ENCODE results near the gene GABRR1.

Gene GABRR1

GRCh38 chr6:89214197-89214596, 3.0 kb downstream of the GABRR1 start:
- DNase-seq, result no peak

- DNase-seq, result no peak
Observed at GRCh38 chr6:89212472-89212871, 4.7 kb downstream of the GABRR1 start.

- DNase-seq, result no peak
Observed at GRCh38 chr6:89209457-89209856, 7.7 kb downstream of the GABRR1 start.

DNA sequence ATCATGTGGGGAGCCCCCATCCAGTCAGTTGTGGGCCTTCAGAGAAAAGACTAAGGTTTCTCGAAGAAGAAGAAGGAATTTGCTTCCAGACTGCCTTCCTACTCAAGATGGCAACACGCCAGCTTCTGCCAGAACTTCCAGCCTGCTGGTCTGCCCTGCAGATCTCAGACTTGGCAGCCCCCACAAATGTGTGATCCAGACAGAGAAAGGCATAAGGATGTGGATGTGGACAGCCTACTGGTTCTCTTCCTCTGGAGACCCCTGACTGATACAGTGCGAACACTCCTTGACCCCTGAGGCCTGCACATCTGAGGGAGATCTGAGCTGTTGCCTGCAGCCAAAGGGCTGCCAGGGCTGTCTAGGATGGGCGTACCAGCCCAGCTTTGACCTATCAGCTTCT, 8.6 kb downstream of the GABRR1 start:
- DNase-seq, result no peak

DNA sequence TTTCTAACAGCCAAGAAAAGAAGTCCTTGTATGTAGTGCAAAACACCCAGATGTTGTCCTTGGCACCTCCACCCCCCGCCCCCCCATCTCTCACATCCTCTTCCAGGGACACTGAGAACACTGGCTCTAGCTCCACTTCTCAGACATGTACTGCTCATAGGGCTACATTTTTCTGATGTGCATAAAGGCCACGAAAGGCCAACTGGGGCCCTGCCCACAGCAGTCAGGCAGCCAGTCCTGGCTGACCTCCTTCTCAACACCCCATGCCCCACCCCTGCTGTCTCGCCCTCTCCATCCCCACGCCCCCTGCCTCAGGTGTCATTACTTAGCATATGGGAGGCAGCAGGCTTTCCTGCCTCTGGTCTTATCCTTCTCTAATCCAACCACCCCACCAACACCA, 11.3 kb downstream of the GABRR1 start:
- no peak for DNase-seq

DNA sequence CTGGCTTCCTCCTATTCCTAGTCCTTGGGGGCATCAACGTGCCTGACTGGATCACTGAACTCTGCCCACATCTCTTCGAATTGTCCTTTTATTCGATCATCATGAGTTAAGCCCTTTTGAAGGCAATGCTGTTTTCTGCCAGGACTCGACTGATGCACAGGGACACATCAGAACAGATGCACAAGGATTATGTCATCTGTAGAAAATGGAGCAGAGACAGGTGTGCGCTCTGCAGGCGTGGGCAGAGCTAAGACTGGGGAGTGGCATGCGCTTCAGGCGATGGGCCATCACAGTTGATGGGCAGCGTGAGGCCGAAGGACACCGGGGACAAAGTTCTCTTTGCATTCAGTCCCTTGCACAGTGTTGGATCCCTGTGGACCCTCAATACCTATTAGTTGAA, 13.1 kb downstream of the GABRR1 start:
- DNase-seq, result no peak

- DNase-seq, result no peak
Observed at GRCh38 chr6:89200706-89201215, 16.4 kb downstream of the GABRR1 start.

DNA sequence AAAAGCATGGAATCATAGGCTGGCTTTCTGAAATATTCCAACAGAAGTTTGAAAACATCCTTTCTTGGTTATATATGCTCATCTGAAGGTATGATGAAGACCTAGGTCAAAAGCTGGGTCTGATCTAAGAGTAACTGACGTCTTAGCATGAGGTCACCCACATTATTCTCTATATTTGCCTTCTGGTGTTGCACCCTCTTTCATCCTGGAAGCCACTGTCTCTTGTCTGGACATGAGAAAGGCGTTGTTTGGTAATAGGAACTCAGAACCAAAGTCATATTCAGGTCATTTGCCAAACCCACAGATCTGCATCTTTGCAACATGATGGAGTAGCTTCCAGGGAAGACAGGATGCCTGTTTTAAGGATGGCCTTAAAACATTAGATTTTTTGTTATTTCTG, 17.6 kb downstream of the GABRR1 start:
- no peak for DNase-seq

DNA sequence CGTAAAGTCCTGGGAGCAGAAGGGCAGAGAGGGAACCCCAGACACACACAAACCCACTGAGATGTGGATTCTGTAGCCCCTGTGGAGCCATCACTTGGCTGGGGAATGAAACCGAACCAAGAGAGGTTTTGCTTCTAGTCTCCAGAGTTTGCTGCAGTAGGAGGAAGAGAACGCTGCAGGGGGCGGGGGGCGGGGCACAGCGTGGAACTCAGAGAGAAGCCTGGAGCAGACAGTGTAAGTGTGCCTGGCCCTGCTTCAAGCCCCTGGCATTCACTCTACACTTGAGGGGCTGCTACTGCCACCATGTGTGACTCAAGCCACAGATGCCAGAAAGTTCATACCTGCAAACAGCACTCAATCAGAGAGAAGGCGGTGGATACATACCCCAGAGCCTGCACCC, 18.9 kb downstream of the GABRR1 start:
- no peak for DNase-seq

GRCh38 chr6:89197141-89197540, 20.0 kb downstream of the GABRR1 start:
- DNase-seq, result no peak

- DNase-seq, result no peak
Observed at GRCh38 chr6:89194559-89194958, 22.6 kb downstream of the GABRR1 start.

GRCh38 chr6:89190741-89191140, 26.4 kb downstream of the GABRR1 start:
- no peak for DNase-seq

GRCh38 chr6:89187504-89187903, 29.7 kb downstream of the GABRR1 start:
- no peak for DNase-seq

DNA sequence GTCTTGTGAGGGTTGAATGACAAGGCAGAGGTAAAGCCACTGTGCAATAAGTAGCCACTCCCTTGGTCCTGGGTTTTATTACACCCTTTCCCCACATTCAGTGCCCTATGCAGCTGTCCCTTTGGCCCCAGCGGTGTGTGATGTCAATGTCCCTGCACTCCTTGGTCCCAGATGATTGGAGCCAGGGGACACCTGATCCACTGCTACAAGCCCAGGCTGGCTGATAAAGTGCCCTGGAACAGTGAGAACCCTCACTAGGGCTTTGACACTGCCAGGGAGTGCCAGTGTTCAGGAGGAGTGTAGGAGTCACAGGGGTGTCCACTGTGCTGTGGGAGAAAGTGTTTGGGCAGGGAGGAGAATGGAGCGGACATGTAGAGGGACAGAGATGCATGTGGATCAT, 30.4 kb downstream of the GABRR1 start:
- DNase-seq, result no peak

DNA sequence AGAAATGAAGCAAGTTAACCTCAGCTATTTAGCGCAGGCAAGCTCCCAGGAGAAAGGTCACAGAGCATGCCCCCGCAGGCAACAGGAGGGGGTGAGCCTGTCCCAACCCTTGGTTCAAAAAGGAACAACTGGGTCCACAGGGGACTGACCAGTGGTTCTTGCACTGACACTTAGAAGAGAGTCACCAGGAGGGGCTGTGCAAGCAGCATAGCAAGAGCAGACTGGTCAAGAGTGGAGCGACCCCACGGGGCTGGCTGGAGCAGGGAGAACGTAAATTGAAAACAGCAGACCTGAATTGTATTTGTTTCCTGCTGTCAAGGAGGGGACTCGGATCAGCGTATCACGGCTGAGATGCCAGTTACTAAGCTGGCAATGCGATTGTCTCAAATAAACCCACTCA, 32.8 kb downstream of the GABRR1 start:
- no peak for DNase-seq

DNA sequence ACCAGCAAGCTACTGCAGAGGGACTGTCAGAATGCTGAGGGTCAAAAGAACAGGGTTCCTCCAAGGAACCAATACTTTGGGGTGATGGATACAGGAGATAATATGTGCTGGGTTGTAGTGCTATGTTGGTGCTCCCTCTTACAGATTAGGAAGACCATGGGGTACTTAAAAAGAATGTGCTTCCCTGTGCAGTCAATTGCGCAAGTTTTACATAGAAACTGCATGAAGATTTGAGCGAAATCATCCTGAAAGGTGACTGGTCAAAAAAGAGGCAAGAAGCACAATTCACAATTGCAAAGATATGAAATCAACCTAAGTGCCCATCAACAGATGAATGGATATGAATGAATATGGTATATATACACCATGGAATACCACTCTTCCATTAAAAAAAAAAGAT, 33.9 kb downstream of the GABRR1 start:
- no peak for DNase-seq

DNA sequence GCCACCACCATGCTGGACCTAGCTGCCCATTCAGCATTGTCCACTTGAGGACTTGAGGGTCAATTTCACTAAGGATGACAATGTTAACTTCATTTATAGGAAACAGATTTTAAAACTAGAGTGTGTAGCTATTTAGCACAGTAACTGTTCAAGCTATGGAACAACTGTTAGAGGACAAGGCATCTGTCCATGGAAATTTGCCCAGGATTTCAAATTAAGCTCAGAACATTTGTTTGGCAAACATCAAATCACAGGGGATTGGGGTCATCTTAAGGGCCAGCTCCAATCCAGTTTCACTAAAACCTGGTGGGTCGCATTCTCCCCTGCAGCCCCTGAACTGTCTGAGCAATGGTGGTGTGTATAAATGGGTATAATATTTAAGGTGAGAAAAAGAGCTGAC, 36.2 kb downstream of the GABRR1 start:
- no peak for DNase-seq

DNA sequence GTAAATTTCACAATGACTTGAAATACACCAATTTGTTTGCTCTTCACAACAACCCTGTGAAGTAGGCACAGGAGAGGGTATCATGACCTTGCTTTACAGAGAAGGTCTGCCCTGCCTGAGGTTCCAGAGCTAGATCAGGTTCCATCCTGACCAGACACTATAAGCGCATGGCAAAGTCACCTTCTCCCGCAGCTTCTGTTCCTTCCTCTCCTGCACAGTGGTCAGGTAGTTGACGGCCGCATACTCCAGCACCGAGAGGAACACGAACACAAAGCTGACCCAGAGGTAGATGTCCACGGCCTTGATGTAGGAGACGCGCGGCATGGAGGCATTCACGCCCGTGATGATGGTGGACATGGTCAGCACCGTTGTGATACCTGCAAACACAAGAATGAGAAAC, 37.0 kb downstream of the GABRR1 start:
- DNase-seq, result no peak

DNA sequence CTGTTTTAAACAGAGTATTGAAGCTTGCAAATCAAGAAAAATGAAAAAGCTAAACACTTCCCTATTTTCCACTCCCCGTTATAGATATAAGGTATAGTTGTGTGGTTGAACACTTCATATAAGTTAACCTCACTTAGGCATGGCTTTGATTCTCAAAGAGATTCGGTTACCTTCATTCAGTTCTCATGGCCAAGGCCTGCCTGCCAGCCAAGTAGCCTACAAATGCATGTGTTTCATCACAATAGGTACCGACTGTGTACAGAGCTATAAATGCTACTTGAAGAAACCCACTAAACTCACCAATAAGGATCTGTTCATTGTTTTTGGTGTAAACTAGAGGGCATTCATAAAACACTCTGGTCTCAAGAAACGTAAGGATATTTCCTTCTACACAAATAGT, 43.5 kb downstream of the GABRR1 start:
- no peak for DNase-seq

DNA sequence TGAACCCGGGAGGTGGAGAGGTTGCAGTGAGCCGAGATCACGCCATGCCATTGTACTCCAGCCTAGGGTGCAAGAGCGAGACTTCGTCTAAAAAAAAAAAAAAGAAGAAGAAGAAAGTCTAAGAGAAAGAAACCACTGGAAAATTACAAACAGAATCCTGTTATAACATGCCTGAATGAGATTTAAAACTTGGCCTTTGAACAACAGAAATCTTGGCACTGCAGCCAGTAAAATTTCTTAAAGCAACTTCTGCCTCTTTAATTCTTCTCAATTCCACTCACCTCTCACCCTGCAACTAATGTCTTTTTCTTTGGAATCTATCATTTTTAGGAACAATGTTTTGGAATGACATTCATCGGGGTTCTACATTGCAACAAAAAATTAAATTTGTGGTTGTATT, 45.0 kb downstream of the GABRR1 start:
- no peak for DNase-seq

DNA sequence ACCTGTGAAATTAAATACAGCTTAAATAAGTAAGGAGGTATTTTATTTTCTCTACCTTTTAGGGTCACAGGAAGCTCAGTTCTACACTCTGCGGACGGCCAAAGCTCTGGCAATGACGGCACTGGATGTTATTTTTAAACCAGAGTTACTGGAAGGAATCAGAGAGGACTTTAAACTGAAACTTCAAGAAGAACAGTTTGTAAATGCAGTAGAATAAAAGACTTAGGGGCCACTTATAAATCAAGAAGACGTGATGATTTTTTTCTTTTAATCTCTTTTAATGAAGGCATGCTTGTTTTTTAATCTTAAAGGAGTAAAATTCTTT, 55.1 kb downstream of the GABRR1 start:
- no peak for DNase-seq

DNA sequence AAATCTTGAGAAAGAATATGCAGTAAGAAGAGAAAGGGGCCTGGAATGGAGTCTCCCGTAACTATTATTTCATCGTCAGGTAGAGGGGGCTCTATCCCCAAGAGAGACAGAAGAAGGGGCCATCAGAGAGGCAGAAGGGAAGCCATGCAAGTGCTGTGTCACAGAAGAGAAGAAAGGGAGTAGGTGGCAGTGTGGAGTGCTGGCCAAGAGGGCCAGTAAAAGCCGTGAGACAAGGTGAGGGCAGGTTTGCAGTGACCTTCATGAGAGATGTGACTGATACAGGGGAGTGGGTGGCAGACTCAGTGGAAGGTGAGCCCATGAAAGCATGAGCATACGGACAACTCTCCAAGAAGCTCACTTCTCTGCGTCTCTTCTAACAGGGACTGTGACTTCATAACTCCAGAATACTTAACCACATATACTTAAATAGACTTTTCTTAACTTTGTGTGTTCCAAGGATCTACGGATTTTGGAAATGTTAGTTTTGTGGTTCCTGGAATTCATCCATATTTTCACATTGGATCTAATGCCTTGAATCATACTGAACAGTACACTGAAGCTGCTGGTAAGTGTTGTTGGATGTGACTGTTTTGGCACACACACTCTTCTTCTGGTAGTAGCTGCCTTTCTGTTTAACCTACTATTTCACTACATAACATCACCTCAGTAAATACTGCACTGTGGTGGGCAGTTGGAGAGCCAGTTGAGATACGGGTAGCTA, 55.7 kb downstream of the GABRR1 start:
- DNase-seq, result no peak

- DNase-seq, result no peak
Observed at GRCh38 chr6:89160331-89161092, 56.6 kb downstream of the GABRR1 start.

DNA sequence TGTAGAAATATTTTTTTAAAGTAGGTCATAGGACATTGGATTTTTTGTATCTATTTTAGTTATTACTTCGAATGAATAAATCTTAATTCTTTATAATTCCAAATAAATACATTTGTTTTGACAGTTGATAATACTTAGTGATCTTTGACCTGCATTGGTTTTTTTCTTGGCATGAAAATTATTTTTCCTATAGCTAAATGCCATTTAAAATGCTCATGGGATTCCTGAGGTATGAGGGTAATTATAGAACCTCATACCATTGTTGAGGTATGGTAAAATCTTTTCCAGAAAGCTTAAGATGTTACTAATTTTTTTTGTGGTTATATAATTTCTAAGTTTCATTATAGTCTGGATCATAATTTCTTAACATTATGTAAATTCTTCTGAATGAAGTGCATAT, 63.0 kb downstream of the GABRR1 start:
- DNase-seq, result no peak
